Kidney (tissue), 14 donors: Measurements from ENCODE around the gene SYN1. TPM values are rescaled to one million over a fixed set of nuclear protein-coding genes. Genes with fewer than 3 reads are reported as not detected.

Experiments
- DNase-seq, 5 donors: peaks; one replicate each; pipeline ENCODE4 v3.0.0-alpha.2; 2013 to 2020
- FAIRE-seq: peaks from 2 replicates; lab custom pipeline; 2012; peaks lifted over from hg19 to GRCh38; lab: Jason Lieb, UNC
- H3K27ac ChIP-seq, 2 donors: one replicate each; pipeline ENCODE4 v1.7.0; 2013; ENCODE audit warnings: low read depth in 2 of 2, low read length in 2 of 2, inconsistent platforms in 1 of 2
- H3K27me3 ChIP-seq: one replicate; pipeline ENCODE4 v1.7.1; 2013; ENCODE audit warnings: low read length, inconsistent platforms; ENCODE audit not compliant: control insufficient read depth, insufficient read depth
- H3K36me3 ChIP-seq, 3 donors: one replicate each; pipeline versions ENCODE4 v1.7.0 to v1.7.1; 2013; ENCODE audit warnings: low read length in 3 of 3, control low read depth in 1 of 3, inconsistent platforms in 1 of 3; ENCODE audit not compliant: insufficient read depth in 3 of 3, control insufficient read depth in 2 of 3
- H3K4me1 ChIP-seq, 3 donors: one replicate each; pipeline versions ENCODE4 v1.7.0 to v1.7.1; 2013; ENCODE audit warnings: low read length in 3 of 3, inconsistent platforms in 1 of 3, low read depth in 1 of 3; ENCODE audit not compliant: control insufficient read depth in 2 of 3, insufficient read depth in 2 of 3
- H3K4me3 ChIP-seq, 3 donors: one replicate each; pipeline versions ENCODE4 v1.7.0 to v1.8.1; 2013; ENCODE audit warnings: low read length in 3 of 3, control low read depth in 1 of 3, inconsistent platforms in 1 of 3
- H3K9ac ChIP-seq, 3 donors: one replicate each; pipeline versions ENCODE4 v1.7.0 to v1.7.1; 2013; ENCODE audit warnings: low read length in 3 of 3, control low read depth in 1 of 3, inconsistent platforms in 1 of 3
- H3K9me3 ChIP-seq, 3 donors: one replicate each; pipeline versions ENCODE4 v1.7.0 to v1.7.1; 2013; ENCODE audit warnings: low read length in 3 of 3, control low read depth in 1 of 3, inconsistent platforms in 1 of 3; ENCODE audit not compliant: control insufficient read depth in 2 of 3, insufficient read depth in 1 of 3
- intact Hi-C: fragments of 100-400 bp; cut with DNase I; formaldehyde crosslinking; loops from one replicate; pipeline ENCODE4 v1.11.1; 2022
- polyA plus RNA-seq: library from polyadenylated mRNA; stranded (reverse); fragments of 350-450 nt; fragmentation: Illumina TruSeq; extraction: RNeasy Lipid Tissue Mini Kit (QIAGEN cat#74804); gene quantifications from one replicate; pipeline ENCODE4 v1.2.3, GENCODE V29; 2014; ENCODE audit warnings: low read depth, low replicate concordance; ENCODE audit not compliant: insufficient read depth
- total RNA-seq: library from RNA; stranded (reverse); fragmentation: NEBNext Ultra II Directional; extraction: Animal tissue kit (Norgen Biotek cat#: 25700); gene quantifications from one replicate; pipeline ENCODE4 v1.2.1, GENCODE V29; 2021
- TF ChIP-seq, protein P1 (sequence below): IDR thresholded peaks from 3 replicates; pipeline ENCODE4 v1.5.1; 2012; ENCODE audit warnings: mild to moderate bottlenecking, moderate library complexity, borderline replicate concordance; ENCODE audit not compliant: insufficient read depth; ENCODE audit errors: extremely low read depth
- donor health status: control.
- donor health status: control.
- donor health status: control.
- donor health status: control.
- donor health status: control.
- donor health status: DM: yes; HTN: yes; CAD: no.
- donor health status: Normal renal cell carcinoma (clear cell type).

Gene SYN1
- total and polyA plus RNA-seq, 2 donors from 2014 or later, result 0.85 to 0.88 TPM

DNA sequence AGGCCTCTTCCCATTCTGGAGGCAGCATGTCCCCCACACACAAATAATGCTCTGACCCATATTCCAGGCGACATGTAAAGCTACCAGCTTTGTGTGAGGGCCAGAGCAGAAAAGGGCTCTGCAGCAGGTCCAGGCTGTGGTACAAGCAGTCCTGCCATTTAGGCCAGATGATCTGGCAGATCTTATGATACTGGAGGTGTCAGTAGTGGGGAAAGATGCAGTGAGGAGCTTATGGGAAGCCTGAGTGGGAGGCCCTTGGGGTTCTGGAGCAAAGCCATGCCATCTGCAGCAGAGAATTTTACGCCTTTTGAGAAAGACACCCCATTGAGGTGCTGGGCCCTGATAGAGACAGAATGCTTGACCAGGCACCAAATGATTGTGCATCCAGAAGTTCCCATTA, 7.7 kb downstream of the SYN1 start:
- Histone ChIP-seq H3K27me3 (no peaks in the 10 kb centered on the region), H3K27ac (no peak overlapping the region), H3K9ac (no peak overlapping the region), H3K9me3 (no peaks in the 10 kb centered on the region), H3K4me3 (no peak overlapping the region), H3K4me1 (no peaks in the 10 kb centered on the region), H3K36me3 (no peaks in the 10 kb centered on the region)
- intact Hi-C loops, result no loop called here
- no peak for FAIRE-seq
- TF ChIP-seq, protein P1, sequence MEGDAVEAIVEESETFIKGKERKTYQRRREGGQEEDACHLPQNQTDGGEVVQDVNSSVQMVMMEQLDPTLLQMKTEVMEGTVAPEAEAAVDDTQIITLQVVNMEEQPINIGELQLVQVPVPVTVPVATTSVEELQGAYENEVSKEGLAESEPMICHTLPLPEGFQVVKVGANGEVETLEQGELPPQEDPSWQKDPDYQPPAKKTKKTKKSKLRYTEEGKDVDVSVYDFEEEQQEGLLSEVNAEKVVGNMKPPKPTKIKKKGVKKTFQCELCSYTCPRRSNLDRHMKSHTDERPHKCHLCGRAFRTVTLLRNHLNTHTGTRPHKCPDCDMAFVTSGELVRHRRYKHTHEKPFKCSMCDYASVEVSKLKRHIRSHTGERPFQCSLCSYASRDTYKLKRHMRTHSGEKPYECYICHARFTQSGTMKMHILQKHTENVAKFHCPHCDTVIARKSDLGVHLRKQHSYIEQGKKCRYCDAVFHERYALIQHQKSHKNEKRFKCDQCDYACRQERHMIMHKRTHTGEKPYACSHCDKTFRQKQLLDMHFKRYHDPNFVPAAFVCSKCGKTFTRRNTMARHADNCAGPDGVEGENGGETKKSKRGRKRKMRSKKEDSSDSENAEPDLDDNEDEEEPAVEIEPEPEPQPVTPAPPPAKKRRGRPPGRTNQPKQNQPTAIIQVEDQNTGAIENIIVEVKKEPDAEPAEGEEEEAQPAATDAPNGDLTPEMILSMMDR, result no peak
- DNase-seq, result no peak

DNA sequence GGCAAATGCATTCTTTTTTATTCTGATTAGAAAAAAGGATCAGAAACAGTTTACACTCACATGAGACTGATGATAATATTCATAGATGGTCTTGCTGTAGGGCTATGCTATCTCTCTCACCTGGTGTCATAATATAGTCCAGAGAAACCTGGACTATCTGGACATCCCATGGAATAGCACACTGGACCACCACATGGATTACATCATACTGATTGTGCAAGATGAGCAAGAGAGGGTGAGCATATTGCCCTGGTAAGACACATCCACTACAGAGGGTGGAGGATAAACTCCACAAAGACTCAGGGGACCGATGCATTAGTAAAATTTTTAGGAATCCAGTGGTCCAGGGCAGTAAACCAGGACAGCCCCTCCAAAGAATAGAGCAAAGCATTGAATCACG, 8.2 kb downstream of the SYN1 start:
- no peaks in the 10 kb centered on the region for H3K36me3 ChIP-seq
- no peaks in the 10 kb centered on the region for H3K9me3 ChIP-seq
- no peaks in the 10 kb centered on the region for H3K27me3 ChIP-seq
- no peak for FAIRE-seq
- H3K4me1 ChIP-seq, result no peaks in the 10 kb centered on the region
- intact Hi-C loops, result no loop called here
- H3K27ac ChIP-seq, result no peak overlapping the region
- no peak overlapping the region for H3K4me3 ChIP-seq
- no peak overlapping the region for H3K9ac ChIP-seq
- DNase-seq, result no peak
- TF ChIP-seq, protein P1, result no peak

DNA sequence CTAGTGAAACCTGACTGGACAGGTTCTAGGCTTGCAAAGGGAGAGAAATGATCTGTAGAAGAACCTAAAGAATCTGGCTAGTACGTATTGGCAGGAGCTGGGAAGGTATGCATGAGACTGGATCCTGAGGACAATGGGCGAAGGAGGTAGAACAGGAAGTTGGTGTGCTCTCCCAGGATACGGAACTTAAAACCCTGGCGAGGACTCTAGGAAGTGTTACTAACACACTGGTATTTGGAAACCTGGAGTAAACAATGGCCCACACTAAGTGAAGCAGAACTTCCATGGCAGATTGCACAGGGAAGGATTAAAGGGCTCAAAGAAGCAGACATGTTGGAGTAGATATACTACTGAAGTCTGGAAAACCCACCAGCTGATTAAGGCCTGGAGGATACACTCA, 9.1 kb downstream of the SYN1 start:
- intact Hi-C loops, result no loop called here
- TF ChIP-seq, protein P1, result no peak
- H3K36me3 ChIP-seq, result no peaks in the 10 kb centered on the region
- DNase-seq, result no peak
- H3K4me1 ChIP-seq, result no peaks in the 10 kb centered on the region
- no peak overlapping the region for H3K9ac ChIP-seq
- no peak overlapping the region for H3K4me3 ChIP-seq
- H3K9me3 ChIP-seq, result no peaks in the 10 kb centered on the region
- H3K27me3 ChIP-seq, result no peaks in the 10 kb centered on the region
- no peak for FAIRE-seq
- H3K27ac ChIP-seq, result no peak overlapping the region
